MCF 10A (cell line): ENCODE measurements around the gene CHST1. TPM values are rescaled to one million over a fixed set of nuclear protein-coding genes. Genes with fewer than 3 reads are reported as not detected.

Experiments
- BruUV-seq: library from RNA; stranded (reverse); fragments of 400-500 nt; replicated peaks from 2 replicates; lab custom pipeline; 2021; lab: Mats Ljungman, UMichigan
- CTCF ChIA-PET: fragments of 300-600 bp; sonication (Branson Sonifier 250); formaldehyde crosslinking; extraction: SDS; loops from one replicate; lab custom pipeline; 2021; ENCODE audit warnings: antibody characterized with exemption, inconsistent platforms; lab: Yijun Ruan, JAX
- POLR2A ChIA-PET: fragments of 300-600, 350-650 bp; sonication (Branson Sonifier 250); formaldehyde crosslinking; extraction: SDS; loops from one replicate; lab custom pipeline; 2020; ENCODE audit warnings: antibody characterized with exemption, inconsistent platforms; lab: Yijun Ruan, JAX
- DNase-seq: peaks from one replicate; pipeline ENCODE4 v3.0.0-alpha.2; 2018; ENCODE audit not compliant: unreplicated experiment
- H3K27ac Mint-ChIP-seq: one replicate; pipeline ENCODE4 v1.8.0; 2022; ENCODE audit warnings: mild to moderate bottlenecking, low read depth, mixed read lengths; ENCODE audit not compliant: unreplicated experiment
- H3K27me3 Mint-ChIP-seq: one replicate; pipeline ENCODE4 v1.8.0; 2022; ENCODE audit warnings: mixed read lengths; ENCODE audit not compliant: insufficient read depth, unreplicated experiment
- H3K36me3 Mint-ChIP-seq: one replicate; pipeline ENCODE4 v1.8.0; 2022; ENCODE audit warnings: mild to moderate bottlenecking, moderate library complexity, mixed read lengths; ENCODE audit not compliant: insufficient read depth, unreplicated experiment
- H3K4me1 Mint-ChIP-seq: one replicate; pipeline ENCODE4 v1.8.0; 2022; ENCODE audit warnings: mixed read lengths; ENCODE audit not compliant: insufficient read depth, unreplicated experiment
- H3K4me3 Mint-ChIP-seq: one replicate; pipeline ENCODE4 v1.8.0; 2022; ENCODE audit warnings: mild to moderate bottlenecking, moderate library complexity, mixed read lengths; ENCODE audit not compliant: unreplicated experiment
- H3K9me3 Mint-ChIP-seq: one replicate; pipeline ENCODE4 v1.8.0; 2022; ENCODE audit warnings: mixed read lengths; ENCODE audit not compliant: unreplicated experiment
- intact Hi-C: fragments of 100-400 bp; cut with micrococcal nuclease; formaldehyde crosslinking; loops from 2 replicates; pipeline ENCODE4 v1.14.1; 2022
- microRNA-seq: library from miRNA; unstranded; fragments of <30 nt; microRNA quantifications from one replicate; pipeline ENCODE4 v1.2.0, GENCODE V29; 2022
- total RNA-seq: library from RNA; stranded (reverse); gene quantifications from 2 replicates; pipeline ENCODE4 v1.2.3, GENCODE V29; 2022
- TF ChIP-seq, protein P1 (sequence below): fragments of 200-600 bp; IDR thresholded peaks from one replicate; pipeline ENCODE4 v1.8.0; 2022; ENCODE audit warnings: antibody characterized with exemption, mild to moderate bottlenecking; ENCODE audit not compliant: unreplicated experiment

CHST1 gene
- total RNA-seq, 1 experiment from 2014 or later: not detected

- CTCF ChIA-PET: no interaction called here
- Mint-ChIP-seq H3K27me3 (peaks cover 63% of the 10 kb centered on the region), H3K9me3 (no peaks in the 10 kb centered on the region), H3K4me1 (no peaks in the 10 kb centered on the region), H3K27ac (no peak overlapping the region), H3K36me3 (no peaks in the 10 kb centered on the region), H3K4me3 (no peak overlapping the region)
- DNase-seq: no peak
- intact Hi-C loops: no loop called here
- TF ChIP-seq, protein P1, sequence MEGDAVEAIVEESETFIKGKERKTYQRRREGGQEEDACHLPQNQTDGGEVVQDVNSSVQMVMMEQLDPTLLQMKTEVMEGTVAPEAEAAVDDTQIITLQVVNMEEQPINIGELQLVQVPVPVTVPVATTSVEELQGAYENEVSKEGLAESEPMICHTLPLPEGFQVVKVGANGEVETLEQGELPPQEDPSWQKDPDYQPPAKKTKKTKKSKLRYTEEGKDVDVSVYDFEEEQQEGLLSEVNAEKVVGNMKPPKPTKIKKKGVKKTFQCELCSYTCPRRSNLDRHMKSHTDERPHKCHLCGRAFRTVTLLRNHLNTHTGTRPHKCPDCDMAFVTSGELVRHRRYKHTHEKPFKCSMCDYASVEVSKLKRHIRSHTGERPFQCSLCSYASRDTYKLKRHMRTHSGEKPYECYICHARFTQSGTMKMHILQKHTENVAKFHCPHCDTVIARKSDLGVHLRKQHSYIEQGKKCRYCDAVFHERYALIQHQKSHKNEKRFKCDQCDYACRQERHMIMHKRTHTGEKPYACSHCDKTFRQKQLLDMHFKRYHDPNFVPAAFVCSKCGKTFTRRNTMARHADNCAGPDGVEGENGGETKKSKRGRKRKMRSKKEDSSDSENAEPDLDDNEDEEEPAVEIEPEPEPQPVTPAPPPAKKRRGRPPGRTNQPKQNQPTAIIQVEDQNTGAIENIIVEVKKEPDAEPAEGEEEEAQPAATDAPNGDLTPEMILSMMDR: no peak
- no TSS peak for BruUV-seq
- POLR2A ChIA-PET: no interaction called here
These were observed 61.3 kb downstream of the CHST1 start for GRCh38 chr11:45603946-45604682.

GRCh38 chr11:45599161-45599943 is 66.1 kb downstream of the CHST1 start:
- ChIA-PET POLR2A (no interaction called here), CTCF (interaction anchor here (0.5 to 0.6 kb wide), 2 partner anchors 205 to 227 kb away, joined by 3 read pairs; no protein-coding TSS in a partner anchor)
- Mint-ChIP-seq H3K27ac (no peak overlapping the region), H3K27me3 (peaks cover 82% of the 10 kb centered on the region), H3K4me1 (no peaks in the 10 kb centered on the region), H3K9me3 (no peaks in the 10 kb centered on the region), H3K36me3 (no peaks in the 10 kb centered on the region), H3K4me3 (no peak overlapping the region)
- TF ChIP-seq, protein P1: no peak
- no peak for DNase-seq
- intact Hi-C loops: no loop called here
- no TSS peak for BruUV-seq

Small RNA genes lying within 50 kb of the gene (microRNA-seq; reads per million reads assigned to microRNA genes)
- gene MIR7154: not detected

Other genes with a start within 250 kb of the CHST1 start
- 11.9 and 14.4 TPM in 2 replicates for gene SLC35C1, start 139.5 kb upstream of the CHST1 start, total RNA-seq
- 8.1 and 8.6 TPM in 2 replicates for gene CRY2, start 181.9 kb upstream of the CHST1 start, total RNA-seq
- 1.8 and 2.2 TPM in 2 replicates for gene MAPK8IP1, start 220.0 kb upstream of the CHST1 start, total RNA-seq
- 1.0 and 1.3 TPM in 2 replicates for gene FREY1, start 241.6 kb upstream of the CHST1 start, total RNA-seq